ENCODE measurements around the gene MYMK.

Gene MYMK

GRCh38 chr9:133518706-133519449 lies 5.9 kb downstream of the MYMK start:
- DNase-seq (ENCODE audit: low read depth) = no peak

DNA sequence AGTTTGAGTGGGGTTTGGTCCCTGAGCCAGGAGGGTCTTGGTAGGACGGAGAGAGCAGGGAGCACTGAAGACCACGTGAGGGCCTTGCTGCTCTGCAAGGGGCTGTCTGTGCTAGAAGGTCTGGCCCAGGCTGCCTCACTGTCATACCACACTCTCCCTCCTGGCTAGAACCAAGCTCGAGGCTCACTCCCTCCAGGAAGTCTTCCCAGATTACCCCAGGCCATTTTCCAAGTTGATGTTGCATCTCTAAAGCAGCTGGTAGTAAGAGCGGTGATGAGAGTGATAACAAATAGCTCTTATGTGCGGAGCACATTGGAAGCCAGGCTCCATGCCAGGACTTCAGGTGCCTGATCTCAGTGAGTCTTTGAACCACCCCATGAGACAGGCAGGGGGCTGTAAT lies 6.6 kb downstream of the MYMK start:
- no peak for DNase-seq (ENCODE audit: low read depth)

GRCh38 chr9:133517711-133518110 lies 7.0 kb downstream of the MYMK start:
- no peak for DNase-seq (ENCODE audit: low read depth)

DNA sequence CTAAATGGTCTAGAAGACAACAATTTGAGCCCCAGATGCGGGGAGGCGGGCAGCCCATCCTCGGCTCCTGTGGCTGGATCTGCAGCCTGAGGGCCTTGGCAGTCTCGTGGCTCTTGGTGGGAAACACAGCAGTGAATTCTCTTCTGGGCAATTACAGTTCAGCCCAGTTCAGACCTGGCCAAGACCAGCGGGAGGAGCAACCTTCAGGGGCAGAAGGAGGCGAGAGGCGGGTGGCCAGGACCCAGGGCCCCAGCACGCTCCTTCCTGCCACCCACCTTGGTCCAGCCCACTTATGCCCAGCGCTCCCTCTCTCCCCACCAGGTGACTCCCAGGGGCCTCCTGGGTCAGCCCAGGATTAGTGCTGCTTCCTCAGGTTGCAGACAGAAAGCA lies 7.8 kb downstream of the MYMK start:
- DNase-seq (ENCODE audit: low read depth) = no peak

- no peak for DNase-seq (ENCODE audit: low read depth)
Observed at GRCh38 chr9:133516256-133516960, 8.4 kb downstream of the MYMK start.

DNA sequence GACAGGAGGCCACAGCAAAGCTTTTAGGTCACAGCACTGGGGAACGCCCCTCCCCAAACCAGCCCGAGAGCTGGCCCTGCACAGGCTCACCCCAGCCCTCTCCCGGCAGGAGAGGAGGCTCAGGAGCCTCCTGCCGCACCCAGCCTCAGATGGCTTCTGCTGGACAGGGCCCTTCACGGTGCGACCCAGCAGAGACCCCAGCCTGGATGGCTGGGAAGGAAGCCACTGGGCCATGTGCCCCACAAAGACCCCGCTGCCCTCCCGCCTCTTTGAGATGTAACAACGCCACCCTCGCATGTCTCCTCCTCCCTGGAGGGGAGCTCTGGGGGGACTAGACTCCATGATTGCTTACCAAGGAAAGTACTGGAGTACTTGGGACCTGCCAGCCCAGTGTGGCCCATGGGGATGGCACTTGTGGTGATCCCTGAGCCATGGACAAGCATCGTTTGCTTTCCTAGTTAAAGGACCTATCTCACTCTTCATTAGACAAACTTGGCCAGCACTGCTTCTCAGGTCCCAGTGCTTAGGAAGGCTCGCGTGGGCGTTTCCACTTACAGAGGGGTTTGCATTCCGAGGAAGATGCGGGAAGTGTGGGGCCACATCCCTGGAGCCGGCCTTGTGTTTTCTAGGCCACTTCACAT lies 9.0 kb downstream of the MYMK start:
- DNase-seq (ENCODE audit: low read depth) = no peak

DNA sequence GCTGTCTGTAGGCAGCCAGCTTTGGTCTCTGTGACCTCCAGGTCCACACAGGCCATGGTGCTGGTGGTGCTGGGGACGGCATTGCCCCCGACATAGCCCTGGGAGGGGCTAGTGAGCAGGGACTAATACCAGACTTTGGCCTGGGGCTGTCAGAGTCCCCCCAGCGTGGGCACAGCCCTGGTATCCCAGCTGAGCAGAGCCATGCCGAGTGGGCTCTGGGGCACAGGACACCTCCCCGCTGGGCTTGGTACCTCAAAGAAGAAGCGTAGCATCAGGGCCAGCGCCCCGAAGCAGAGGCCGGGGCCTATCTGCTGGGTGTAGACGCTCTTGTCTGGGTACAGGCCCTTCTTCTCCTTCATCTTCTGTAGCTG lies 9.5 kb downstream of the MYMK start:
- DNase-seq (ENCODE audit: low read depth) = no peak

GRCh38 chr9:133514460-133515239 lies 10.1 kb downstream of the MYMK start:
- no peak for DNase-seq (ENCODE audit: low read depth)

- no peak for DNase-seq (ENCODE audit: low read depth)
Observed at GRCh38 chr9:133513214-133514100, 11.3 kb downstream of the MYMK start.

DNA sequence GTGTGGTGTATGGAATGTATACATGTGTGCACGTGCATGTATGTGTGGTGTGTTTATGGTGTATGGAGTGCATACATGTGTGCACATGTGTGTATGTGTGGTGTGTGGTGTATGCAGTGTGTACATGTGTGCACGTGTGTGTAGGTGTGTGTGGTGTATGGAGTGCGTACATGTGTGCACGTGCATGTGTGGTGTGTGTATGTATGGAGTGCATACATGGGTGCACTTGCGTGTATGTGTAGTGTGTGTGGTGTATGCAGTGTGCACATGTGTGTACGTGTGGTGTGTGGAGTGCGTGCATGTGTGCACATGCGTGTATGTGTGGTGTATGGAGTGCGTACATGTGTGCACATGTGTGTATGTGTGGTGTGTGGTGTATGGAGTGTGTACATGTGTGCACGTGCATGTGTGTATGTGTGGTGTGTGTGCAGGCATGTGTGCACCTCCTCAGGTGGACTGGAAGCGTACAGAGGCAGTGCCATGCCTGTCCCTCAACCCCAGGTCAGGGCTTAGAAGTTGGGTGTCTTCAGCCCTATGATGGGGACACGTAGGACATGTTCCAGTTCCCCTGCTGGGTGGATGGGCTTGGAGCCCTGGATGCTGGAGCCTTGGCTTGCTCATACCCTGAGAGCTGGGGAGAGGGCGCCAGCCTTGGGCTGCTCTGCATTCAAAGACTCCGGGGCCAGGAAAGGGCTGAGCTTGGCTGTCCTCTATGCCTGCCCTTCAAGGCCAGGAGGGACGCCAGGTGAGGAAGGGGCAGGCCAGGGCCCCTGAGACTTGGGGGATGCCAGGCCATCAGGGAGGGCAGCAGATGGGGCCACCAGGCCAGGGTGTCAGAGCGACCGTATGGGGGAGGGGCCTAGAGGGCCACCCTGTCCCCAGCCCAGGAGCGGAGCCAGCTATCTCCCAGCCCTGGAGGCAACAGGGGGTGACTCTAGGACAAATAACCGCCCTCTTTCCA lies 12.2 kb downstream of the MYMK start:
- DNase-seq (ENCODE audit: low read depth) = no peak

- DNase-seq (ENCODE audit: low read depth) = no peak
Observed at GRCh38 chr9:133511607-133512006, 13.2 kb downstream of the MYMK start.

GRCh38 chr9:133510926-133511505 lies 13.7 kb downstream of the MYMK start:
- no peak for DNase-seq (ENCODE audit: low read depth)

DNA sequence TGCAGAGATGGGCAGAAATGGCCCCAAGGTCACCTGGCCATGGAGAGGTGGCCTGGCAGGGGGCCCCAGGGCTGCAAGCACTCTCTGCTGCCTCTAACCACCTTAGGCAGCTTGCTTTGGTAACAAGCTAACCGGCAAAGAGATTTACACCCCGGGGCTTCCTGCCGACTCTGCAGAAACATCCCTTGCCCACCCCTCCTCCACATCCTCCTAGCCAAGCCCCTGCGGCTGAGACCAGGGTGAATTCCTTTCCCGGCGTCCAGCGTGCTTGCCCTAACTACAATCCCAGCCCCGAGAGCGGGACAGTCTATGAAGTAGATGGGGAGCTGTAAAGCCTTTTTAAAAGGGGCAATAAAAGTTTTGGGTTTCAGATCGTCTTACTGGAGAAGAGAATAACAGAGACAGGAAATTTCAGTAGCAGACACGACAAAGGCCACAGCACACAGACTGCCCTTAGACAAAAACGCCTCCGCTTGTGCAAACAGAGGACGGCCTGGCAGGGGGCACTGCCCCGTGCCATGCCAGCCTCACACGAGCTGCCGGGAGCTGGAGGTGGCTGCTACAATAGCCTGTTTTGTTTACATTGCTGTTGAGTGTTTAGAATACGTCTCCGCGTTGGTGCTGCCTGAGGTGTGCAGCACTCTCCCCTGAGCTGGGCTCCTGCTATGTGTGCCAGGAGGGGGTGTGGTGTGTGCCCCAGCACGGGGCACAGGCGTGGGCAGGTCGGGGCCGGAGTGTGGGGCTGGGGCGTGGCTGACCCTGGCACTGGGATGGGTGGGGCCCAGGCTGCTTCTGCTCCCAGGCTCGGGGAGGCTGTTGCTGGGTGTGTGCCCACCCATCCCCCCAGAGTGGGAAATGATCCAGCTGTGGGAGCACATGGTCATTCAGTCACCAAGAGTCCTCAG lies 15.3 kb downstream of the MYMK start:
- no peak for DNase-seq (ENCODE audit: low read depth)

DNA sequence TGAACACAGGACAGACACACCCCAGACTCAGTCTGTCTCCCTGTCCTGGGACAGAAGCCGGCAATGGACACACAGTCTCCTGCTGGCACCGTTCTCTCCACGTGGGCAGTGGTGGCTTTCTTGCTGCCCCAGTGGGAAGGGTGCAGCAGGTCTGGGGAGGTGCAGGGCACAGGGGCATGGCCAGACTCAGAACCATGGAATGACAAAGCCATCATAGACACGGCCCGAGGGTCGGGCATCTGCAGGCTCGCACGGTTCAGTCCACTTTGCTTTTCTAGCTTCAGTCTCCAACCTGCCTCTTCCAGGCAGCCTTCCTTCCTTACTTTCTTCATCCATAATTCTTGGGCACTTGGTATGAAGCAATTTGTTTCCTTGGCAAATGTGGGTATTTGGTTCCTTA lies 16.7 kb downstream of the MYMK start:
- no peak for DNase-seq (ENCODE audit: low read depth)

DNA sequence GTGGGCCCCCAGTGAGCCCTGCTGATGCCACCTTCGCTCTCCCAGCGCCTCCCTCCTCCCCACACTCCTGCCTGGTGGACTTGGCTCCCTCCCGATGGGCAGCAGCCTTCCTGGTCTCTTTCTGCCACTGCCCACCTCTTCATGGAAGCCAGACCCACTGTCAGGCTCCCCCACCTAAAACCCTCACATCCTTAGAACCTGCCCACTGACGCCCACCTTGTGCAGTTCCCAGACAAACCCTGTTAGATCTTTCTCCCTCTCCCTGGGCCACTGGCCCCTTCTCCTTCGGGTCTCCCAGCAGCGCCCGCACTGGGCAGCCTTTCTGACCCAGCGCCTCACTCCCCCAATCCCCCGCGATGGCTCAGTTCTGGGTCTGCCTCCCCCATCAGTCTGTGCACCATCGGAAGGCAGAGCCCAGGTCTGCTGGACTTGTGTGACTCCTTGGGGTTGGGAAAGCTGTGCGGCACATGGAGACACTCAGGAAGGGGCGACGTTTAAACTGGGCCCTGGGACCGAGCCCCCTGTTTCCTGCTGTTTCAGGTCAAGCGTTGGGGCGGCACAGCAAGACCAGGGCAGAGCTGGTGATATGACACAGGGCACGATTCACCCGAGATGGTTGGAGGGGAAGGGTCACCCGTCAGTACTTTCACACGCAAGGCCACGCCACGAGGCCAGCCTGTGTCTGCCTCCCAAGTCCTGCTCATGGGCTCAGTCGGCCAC lies 17.4 kb downstream of the MYMK start:
- DNase-seq (ENCODE audit: low read depth) = no peak

GRCh38 chr9:133506653-133507038 lies 18.1 kb downstream of the MYMK start:
- DNase-seq (ENCODE audit: low read depth) = no peak

DNA sequence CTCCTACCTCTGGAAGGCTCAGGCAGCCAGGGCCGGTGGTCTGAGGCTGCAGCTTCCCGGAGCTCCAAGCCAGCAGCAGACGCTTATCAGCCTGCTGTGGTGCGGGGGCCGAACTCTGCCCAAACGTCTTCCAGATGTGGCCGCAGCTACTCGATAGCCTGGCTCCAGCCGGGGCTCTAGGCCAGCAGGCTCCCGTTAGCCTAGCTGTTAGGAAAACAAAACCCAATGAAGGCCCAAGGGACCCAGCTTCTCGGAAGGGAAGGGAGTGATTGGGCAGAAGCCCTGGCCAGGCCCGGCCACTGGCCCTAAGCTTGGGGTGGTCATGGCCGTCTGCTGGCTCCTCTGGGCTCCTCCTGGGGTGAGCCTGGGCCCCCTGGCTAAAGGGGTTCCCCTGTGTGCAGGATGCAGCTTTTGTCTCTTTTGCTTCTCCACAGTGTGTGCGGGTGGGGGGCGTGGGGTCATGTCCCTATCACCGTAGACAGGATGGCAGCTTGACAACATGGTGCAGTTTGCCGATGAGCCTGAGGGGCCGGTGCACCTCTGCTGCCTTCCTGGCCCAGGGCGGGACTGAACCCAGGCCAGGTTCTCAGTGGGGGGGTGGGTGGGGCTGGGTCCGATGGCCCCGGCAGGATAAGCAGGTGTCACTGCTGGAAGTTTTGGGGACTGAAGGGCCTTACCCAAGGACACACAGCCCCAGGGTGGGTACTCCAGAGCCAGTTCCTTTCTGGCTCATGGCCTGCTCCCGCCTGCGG lies 18.7 kb downstream of the MYMK start:
- no peak for DNase-seq (ENCODE audit: low read depth)
